Fibroblast of skin of right quadriceps (primary cell): ENCODE measurements around the gene ANGPTL3.

ENCODE experiments used
- DNase-seq: peaks from one replicate; pipeline ENCODE4 v3.0.0-alpha.2; 2013

The ANGPTL3 gene

GRCh38 chr1:62628506-62628905, 31.2 kb downstream of the ANGPTL3 start:
- DNase-seq, result no peak

- no peak for DNase-seq
These were observed 40.2 kb downstream of the ANGPTL3 start for GRCh38 chr1:62637392-62638105.

GRCh38 chr1:62643283-62643682, 46.0 kb downstream of the ANGPTL3 start:
- DNase-seq, result no peak

GRCh38 chr1:62652387-62652786, 55.1 kb downstream of the ANGPTL3 start:
- no peak for DNase-seq

- no peak for DNase-seq
These were observed 57.4 kb downstream of the ANGPTL3 start for GRCh38 chr1:62654744-62655143.
